K562 (cell line): ENCODE measurements around the gene ARL16. TPM values are rescaled to one million over a fixed set of nuclear protein-coding genes. Genes with fewer than 3 reads are reported as not detected.
A peak's percentile ranks its signal among the peaks of the same experiment; 100 is the strongest.

Source experiments
- BCL6 ChIP-seq: fragments of 250-450 bp; sonication (Bioruptor Pico); IDR thresholded peaks from 2 replicates; pipeline ENCODE4 v1.4.0; 2020
- CBX5 ChIP-seq: IDR thresholded peaks from 2 replicates; pipeline ENCODE4 v1.6.1; 2014; ENCODE audit warnings: low read depth, borderline replicate concordance
- CHD2 ChIP-seq: IDR thresholded peaks from 2 replicates; pipeline ENCODE4 v1.6.1; 2011; ENCODE audit warnings: low read depth, low read length
- DMBX1 ChIP-seq: fragments of 250-450 bp; sonication (Bioruptor Pico); IDR thresholded peaks from 2 replicates; pipeline ENCODE4 v1.8.0; 2022; ENCODE audit warnings: inconsistent platforms, mild to moderate bottlenecking, moderate library complexity, borderline replicate concordance
- EGR1 ChIP-seq: fragments of 450-650 bp; conservative IDR thresholded peaks from 2 replicates; pipeline ENCODE4 v1.6.1; 2017; ENCODE audit warnings: mild to moderate bottlenecking
- HMG20A ChIP-seq: fragments of 450-650 bp; formaldehyde crosslinking; conservative IDR thresholded peaks from 2 replicates; pipeline ENCODE4 v1.4.0; 2020; ENCODE audit warnings: mild to moderate bottlenecking, mixed read lengths
- KLF1 ChIP-seq: fragments of 450-650 bp; IDR thresholded peaks from 2 replicates; pipeline ENCODE4 v1.6.1; 2016; ENCODE audit warnings: missing genetic modification characterization, missing compliant biosample characterization
- KLF13 ChIP-seq: fragments of 450-650 bp; IDR thresholded peaks from 2 replicates; pipeline ENCODE4 v1.6.1; 2016; ENCODE audit warnings: missing genetic modification characterization, low read depth, mild to moderate bottlenecking, missing compliant biosample characterization, moderate library complexity, borderline replicate concordance
- KLF6 ChIP-seq: fragments of 250-450 bp; sonication (Bioruptor Pico); IDR thresholded peaks from 2 replicates; pipeline ENCODE4 v1.4.0; 2020; ENCODE audit warnings: mild to moderate bottlenecking, moderate library complexity, borderline replicate concordance
- MAFK ChIP-seq: IDR thresholded peaks from 2 replicates; pipeline ENCODE4 v1.6.1; 2011; ENCODE audit warnings: low read length, improper control_type of control experiment
- MEIS2 ChIP-seq: fragments of 450-650 bp; IDR thresholded peaks from 2 replicates; pipeline ENCODE4 v1.6.1; 2014; ENCODE audit warnings: mild to moderate bottlenecking; ENCODE audit not compliant: partially characterized antibody
- MYC ChIP-seq, 2 experiments: fragments of 250-450 bp in 1 of 2; sonication (Bioruptor Pico) in 1 of 2; IDR thresholded peaks; 2 replicates each; pipeline versions ENCODE4 v1.5.1 to v1.6.1; 2012 to 2021; ENCODE audit warnings: low read depth in 2 of 2, borderline replicate concordance in 1 of 2, improper control_type of control experiment in 1 of 2, low read length in 1 of 2, mild to moderate bottlenecking in 1 of 2, moderate library complexity in 1 of 2
- NFATC3 ChIP-seq: fragments of 450-650 bp; IDR thresholded peaks from 2 replicates; pipeline ENCODE4 v1.6.1; 2017; ENCODE audit warnings: mild to moderate bottlenecking
- NFE2 ChIP-seq: IDR thresholded peaks from 2 replicates; pipeline ENCODE4 v1.6.1; 2014; ENCODE audit warnings: antibody characterized with exemption, low read depth
- SMAD4 ChIP-seq: fragments of 250-450 bp; sonication (Bioruptor Pico); conservative IDR thresholded peaks from 2 replicates; pipeline ENCODE4 v1.8.0; 2021; ENCODE audit warnings: inconsistent platforms, mild to moderate bottlenecking, moderate library complexity
- SRF ChIP-seq, 2 experiments: fragments of 250-450, 450-650 bp in 1 of 2; sonication (Bioruptor Pico) in 1 of 2; sonication (generic) in 1 of 2; formaldehyde crosslinking; IDR thresholded peaks; 2 replicates each; pipeline versions ENCODE4 v1.5.0 to v1.5.1; 2020 to 2022; ENCODE audit warnings: mild to moderate bottlenecking in 1 of 2, missing genetic modification reagents in 1 of 2
- ZNF133 ChIP-seq: fragments of 250-450 bp; sonication (Bioruptor Pico); IDR thresholded peaks from 2 replicates; pipeline ENCODE4 v1.4.0; 2020; ENCODE audit warnings: mild to moderate bottlenecking
- ZNF551 ChIP-seq: fragments of 250-450 bp; sonication (Bioruptor Pico); IDR thresholded peaks from 2 replicates; pipeline ENCODE4 v1.5.0; 2021; ENCODE audit warnings: mild to moderate bottlenecking, moderate library complexity
- ZNF764 ChIP-seq: fragments of 250-450 bp; sonication (Bioruptor Pico); IDR thresholded peaks from 2 replicates; pipeline ENCODE4 v1.4.0; 2020; ENCODE audit warnings: low read depth, mild to moderate bottlenecking, moderate library complexity
- polyA plus RNA-seq, 8 experiments: library from polyadenylated mRNA; depleted of rRNA in 4 of 8; stranded (reverse) in 5 of 8; unstranded in 3 of 8; fragments of >200 nt; fragmentation: Nextera tagmentation in 2 of 8; fragmentation: Illumina TruSeq in 1 of 8; extraction: Ambion mirVana in 2 of 8; extraction: Trizol in 1 of 8; gene quantifications; 2 replicates each; pipeline versions ENCODE4 v1.2.1 to v1.2.3, GENCODE V29; 2011 to 2014; ENCODE audit warnings: inconsistent platforms in 1 of 8, missing spikeins in 1 of 8
- total RNA-seq, 7 experiments: library from RNA; depleted of rRNA in 6 of 7; stranded (reverse); fragments of >200 nt in 6 of 7; fragmentation: Illumina TruSeq in 2 of 7; extraction: Trizol in 2 of 7; gene quantifications; 2 replicates each; pipeline versions ENCODE4 v1.2.1 to v1.2.3, GENCODE V29; 2011 to 2021; ENCODE audit warnings: low replicate concordance in 1 of 7
- TF ChIP-seq, protein P1 (sequence below): IDR thresholded peaks from 2 replicates; pipeline ENCODE4 v1.6.1; 2016; ENCODE audit warnings: missing genetic modification characterization, missing compliant biosample characterization
- TF ChIP-seq, protein P2 (sequence below): sonication (generic); formaldehyde crosslinking; IDR thresholded peaks from 2 replicates; pipeline ENCODE4 v1.8.0; 2023; ENCODE audit warnings: mild to moderate bottlenecking, missing genetic modification reagents
- TF ChIP-seq, protein P3 (sequence below): IDR thresholded peaks from 3 replicates; pipeline ENCODE4 v1.6.1; 2011; ENCODE audit warnings: borderline replicate concordance, mild to moderate bottlenecking; ENCODE audit not compliant: insufficient read length, insufficient read depth
- TF ChIP-seq, protein P4 (sequence below): fragments of 250-450 bp; sonication (Bioruptor Pico); IDR thresholded peaks from 2 replicates; pipeline ENCODE4 v1.5.0; 2021

ARL16 gene
- total and polyA plus RNA-seq, 9 of the 15 experiments (the other 6 are each of a cell fraction or from before 2014, with no cell fraction given): 5.4 to 32.4 (median 22.6) TPM

DNA sequence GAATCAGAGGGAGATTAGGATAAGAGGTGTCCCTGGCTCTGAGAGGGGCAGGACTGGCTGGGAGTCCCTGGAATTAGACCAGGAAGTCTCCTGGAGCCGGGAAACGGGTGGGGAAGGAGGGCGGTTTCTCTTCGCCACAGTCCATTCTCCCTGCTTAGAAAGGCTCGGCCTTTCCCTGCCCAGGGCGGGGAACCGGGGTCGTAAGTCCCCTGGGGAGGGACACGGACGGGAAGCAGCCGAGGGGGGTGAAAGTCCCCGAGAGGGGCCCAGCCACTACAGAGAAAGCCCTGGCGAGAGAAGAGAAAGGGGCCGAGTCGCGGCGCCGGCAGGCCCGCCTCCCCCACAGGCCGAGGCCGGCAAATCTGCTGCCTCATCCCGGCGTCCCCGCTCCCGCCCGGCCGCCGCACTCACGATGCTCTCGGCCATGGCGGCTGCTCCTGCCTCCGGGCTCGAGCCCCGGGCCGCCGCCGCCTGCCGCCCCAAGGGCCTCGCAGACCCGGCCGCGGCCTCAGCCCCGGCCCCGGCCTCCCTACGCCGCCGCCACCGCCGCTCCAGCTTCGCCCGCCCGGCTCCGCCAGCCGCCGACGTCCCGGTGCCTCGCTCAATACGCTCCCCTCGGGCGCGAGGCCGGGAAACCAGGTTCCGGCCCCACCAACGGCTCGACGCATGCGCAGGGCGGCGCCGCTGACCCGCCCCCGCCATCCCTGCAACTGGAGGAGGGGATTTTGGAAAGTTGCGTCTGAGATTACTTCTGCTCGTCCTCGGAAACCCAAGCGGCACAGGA is 46.9 kb downstream of the ARL16 start, which contains the start of the genes NPLOC4 and TSPAN10 (continued):
- TF ChIP-seq BCL6 (no peak), KLF1 (tag) (peak; percentile 63), MAFK (peak; percentile 45; the same call in 1 of the 2 replicates), KLF13 (tag) (peak; percentile 63; the same call in 1 of the 2 replicates), MEIS2 (peak; percentile 83), CHD2 (no peak), SMAD4 (CRISPR knock-in tag) (peak; percentile 95), NFATC3 (no peak), EGR1 (peak; percentile 99), HMG20A (CRISPR knock-in tag) (no peak), ZNF551 (CRISPR knock-in tag) (no peak), DMBX1 (0 out of 2 replicates have a peak, but pooled peaks have one; percentile 23), CBX5 (no peak), MYC (IDR thresholded peaks at IDR 0.05; ENCODE audit: low read depth, low read length) (peak; percentile 82), MYC (CRISPR knock-in tag; IDR thresholded peaks at IDR 0.05; ENCODE audit: borderline replicate concordance, low read depth) (no peak), KLF6 (CRISPR knock-in tag) (peak; percentile 36; the same call in 1 of the 2 replicates), SRF (CRISPR knock-in tag; IDR thresholded peaks at IDR 0.05) (0 out of 4 replicates have a peak, but pooled peaks of 1 of the 2 experiments have one; percentile 10), ZNF133 (CRISPR knock-in tag) (no peak), ZNF764 (CRISPR knock-in tag) (peak; percentile 31; the same call in 1 of the 2 replicates), NFE2 (peak; percentile 87)
- TF ChIP-seq, protein P1, sequence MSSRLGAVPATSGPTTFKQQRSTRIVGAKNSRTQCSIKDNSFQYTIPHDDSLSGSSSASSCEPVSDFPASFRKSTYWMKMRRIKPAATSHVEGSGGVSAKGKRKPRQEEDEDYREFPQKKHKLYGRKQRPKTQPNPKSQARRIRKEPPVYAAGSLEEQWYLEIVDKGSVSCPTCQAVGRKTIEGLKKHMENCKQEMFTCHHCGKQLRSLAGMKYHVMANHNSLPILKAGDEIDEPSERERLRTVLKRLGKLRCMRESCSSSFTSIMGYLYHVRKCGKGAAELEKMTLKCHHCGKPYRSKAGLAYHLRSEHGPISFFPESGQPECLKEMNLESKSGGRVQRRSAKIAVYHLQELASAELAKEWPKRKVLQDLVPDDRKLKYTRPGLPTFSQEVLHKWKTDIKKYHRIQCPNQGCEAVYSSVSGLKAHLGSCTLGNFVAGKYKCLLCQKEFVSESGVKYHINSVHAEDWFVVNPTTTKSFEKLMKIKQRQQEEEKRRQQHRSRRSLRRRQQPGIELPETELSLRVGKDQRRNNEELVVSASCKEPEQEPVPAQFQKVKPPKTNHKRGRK: no peak
- TF ChIP-seq, protein P2, sequence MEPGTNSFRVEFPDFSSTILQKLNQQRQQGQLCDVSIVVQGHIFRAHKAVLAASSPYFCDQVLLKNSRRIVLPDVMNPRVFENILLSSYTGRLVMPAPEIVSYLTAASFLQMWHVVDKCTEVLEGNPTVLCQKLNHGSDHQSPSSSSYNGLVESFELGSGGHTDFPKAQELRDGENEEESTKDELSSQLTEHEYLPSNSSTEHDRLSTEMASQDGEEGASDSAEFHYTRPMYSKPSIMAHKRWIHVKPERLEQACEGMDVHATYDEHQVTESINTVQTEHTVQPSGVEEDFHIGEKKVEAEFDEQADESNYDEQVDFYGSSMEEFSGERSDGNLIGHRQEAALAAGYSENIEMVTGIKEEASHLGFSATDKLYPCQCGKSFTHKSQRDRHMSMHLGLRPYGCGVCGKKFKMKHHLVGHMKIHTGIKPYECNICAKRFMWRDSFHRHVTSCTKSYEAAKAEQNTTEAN (CRISPR knock-in tag): no peak
- TF ChIP-seq, protein P3, sequence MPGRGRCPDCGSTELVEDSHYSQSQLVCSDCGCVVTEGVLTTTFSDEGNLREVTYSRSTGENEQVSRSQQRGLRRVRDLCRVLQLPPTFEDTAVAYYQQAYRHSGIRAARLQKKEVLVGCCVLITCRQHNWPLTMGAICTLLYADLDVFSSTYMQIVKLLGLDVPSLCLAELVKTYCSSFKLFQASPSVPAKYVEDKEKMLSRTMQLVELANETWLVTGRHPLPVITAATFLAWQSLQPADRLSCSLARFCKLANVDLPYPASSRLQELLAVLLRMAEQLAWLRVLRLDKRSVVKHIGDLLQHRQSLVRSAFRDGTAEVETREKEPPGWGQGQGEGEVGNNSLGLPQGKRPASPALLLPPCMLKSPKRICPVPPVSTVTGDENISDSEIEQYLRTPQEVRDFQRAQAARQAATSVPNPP: no peak
- TF ChIP-seq, protein P4, sequence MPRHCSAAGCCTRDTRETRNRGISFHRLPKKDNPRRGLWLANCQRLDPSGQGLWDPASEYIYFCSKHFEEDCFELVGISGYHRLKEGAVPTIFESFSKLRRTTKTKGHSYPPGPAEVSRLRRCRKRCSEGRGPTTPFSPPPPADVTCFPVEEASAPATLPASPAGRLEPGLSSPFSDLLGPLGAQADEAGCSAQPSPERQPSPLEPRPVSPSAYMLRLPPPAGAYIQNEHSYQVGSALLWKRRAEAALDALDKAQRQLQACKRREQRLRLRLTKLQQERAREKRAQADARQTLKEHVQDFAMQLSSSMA (CRISPR knock-in tag): peak; percentile 85; the same call in 1 of the 2 replicates
